GM12891 (cell line): ENCODE data around the gene PEX26.

Experiments used
- PAX5 ChIP-seq: IDR thresholded peaks from 2 replicates; pipeline ENCODE4 v1.6.1; 2011; ENCODE audit warnings: low read length, moderate library complexity, mild to moderate bottlenecking; ENCODE audit not compliant: insufficient read depth, severe bottlenecking
- POLR2A ChIP-seq: IDR thresholded peaks from 2 replicates; pipeline ENCODE4 v1.6.1; 2011; ENCODE audit warnings: low read depth, low read length, control low read depth
- POLR2AphosphoS5 ChIP-seq: IDR thresholded peaks from 2 replicates; pipeline ENCODE4 v1.6.1; 2011; ENCODE audit warnings: low read depth, low read length, control low read depth
- POU2F2 ChIP-seq: IDR thresholded peaks from 2 replicates; pipeline ENCODE4 v1.6.1; 2011; ENCODE audit warnings: low read depth, mild to moderate bottlenecking, control low read depth, low read length, moderate library complexity

- TF ChIP-seq PAX5 (no peak), POLR2A (no peak), POLR2AphosphoS5 (no peak), POU2F2 (no peak)
These were observed 74.7 kb downstream of the PEX26 start for GRCh38 chr22:18152519-18152918.
